HepG2 (cell line): ENCODE data around the gene SLC9A8. TPM values are rescaled to one million over a fixed set of nuclear protein-coding genes. Genes with fewer than 3 reads are reported as not detected.
A peak's percentile ranks its signal among the peaks of the same experiment; 100 is the strongest.

Experiments
- ATF1 ChIP-seq: IDR thresholded peaks from 2 replicates; pipeline ENCODE4 v1.6.1; 2016; ENCODE audit warnings: mild to moderate bottlenecking, control low read depth
- FOXP1 ChIP-seq, 2 experiments: fragments of 450-650 bp in 1 of 2; IDR thresholded peaks; 2 replicates each; pipeline ENCODE4 v1.6.1; 2017 to 2018; ENCODE audit warnings: antibody characterized with exemption in 1 of 2
- KAT8 ChIP-seq: IDR thresholded peaks from 2 replicates; pipeline ENCODE4 v1.6.1; 2016; ENCODE audit warnings: missing genetic modification reagents, missing compliant biosample characterization
- NFRKB ChIP-seq: fragments of 450-650 bp; IDR thresholded peaks from 2 replicates; pipeline ENCODE4 v1.6.1; 2017
- NONO ChIP-seq, 2 experiments: fragments of 450-650 bp in 1 of 2; sonication (generic) in 1 of 2; formaldehyde crosslinking in 1 of 2; IDR thresholded peaks in 1 of 2; conservative IDR thresholded peaks in 1 of 2; 2 replicates each; pipeline versions ENCODE4 v1.6.1 to v1.8.0; 2017 to 2022; ENCODE audit warnings: mild to moderate bottlenecking in 1 of 2, missing genetic modification reagents in 1 of 2, moderate library complexity in 1 of 2
- RAD51 ChIP-seq: fragments of 450-650 bp; IDR thresholded peaks from 2 replicates; pipeline ENCODE4 v1.6.1; 2016; ENCODE audit warnings: borderline replicate concordance
- RARA ChIP-seq: IDR thresholded peaks from 2 replicates; pipeline ENCODE4 v1.6.1; 2016; ENCODE audit warnings: missing genetic modification reagents, missing compliant biosample characterization
- RARG ChIP-seq: sonication (generic); formaldehyde crosslinking; IDR thresholded peaks from 2 replicates; pipeline ENCODE4 v1.4.0; 2020; ENCODE audit warnings: low read depth, mild to moderate bottlenecking, missing genetic modification reagents
- TAF15 ChIP-seq: fragments of 200-400 bp; formaldehyde crosslinking; IDR thresholded peaks from one replicate; pipeline ENCODE4 v1.6.1; 2018; ENCODE audit warnings: mild to moderate bottlenecking, low read depth, low read length; ENCODE audit not compliant: poor library complexity, severe bottlenecking
- THYN1 ChIP-seq: sonication (generic); formaldehyde crosslinking; IDR thresholded peaks from 2 replicates; pipeline ENCODE4 v1.8.1; 2023; ENCODE audit warnings: low read depth, mild to moderate bottlenecking, moderate library complexity, missing genetic modification reagents, borderline replicate concordance
- WIZ ChIP-seq: sonication (generic); formaldehyde crosslinking; IDR thresholded peaks from 2 replicates; pipeline ENCODE4 v1.5.1; 2020; ENCODE audit warnings: mild to moderate bottlenecking, missing genetic modification reagents
- ZBTB21 ChIP-seq: sonication (generic); formaldehyde crosslinking; IDR thresholded peaks from 2 replicates; pipeline ENCODE4 v1.4.0; 2020; ENCODE audit warnings: missing genetic modification reagents
- ZNF20 ChIP-seq: sonication (generic); formaldehyde crosslinking; IDR thresholded peaks from 2 replicates; pipeline ENCODE4 v1.4.0; 2020; ENCODE audit warnings: mild to moderate bottlenecking, moderate library complexity, missing genetic modification reagents
- ZNF230 ChIP-seq: sonication (generic); formaldehyde crosslinking; IDR thresholded peaks from 2 replicates; pipeline ENCODE4 v1.4.0; 2020; ENCODE audit warnings: mild to moderate bottlenecking, missing genetic modification reagents
- polyA plus RNA-seq, 8 experiments: library from polyadenylated mRNA; depleted of rRNA in 3 of 8; stranded (reverse) in 7 of 8; unstranded in 1 of 8; fragments of >200 nt; fragmentation: Illumina TruSeq in 4 of 8; extraction: Trizol in 4 of 8; gene quantifications; 2 replicates each; pipeline versions ENCODE4 v1.2.1 to v1.2.3, GENCODE V29; 2011 to 2016; ENCODE audit warnings: low read depth in 4 of 8, missing spikeins in 1 of 8, mixed read lengths in 1 of 8; ENCODE audit not compliant: insufficient read depth in 1 of 8
- total RNA-seq, 5 experiments: library from RNA; depleted of rRNA; stranded (reverse); fragments of >200 nt; fragmentation: Illumina TruSeq; extraction: Trizol; gene quantifications; 2 replicates each; pipeline ENCODE4 v1.2.3, GENCODE V29; 2016; ENCODE audit warnings: low read depth in 1 of 5
- TF ChIP-seq, protein P1 (sequence below): sonication (generic); formaldehyde crosslinking; IDR thresholded peaks from 2 replicates; pipeline ENCODE4 v1.9.0; 2021; ENCODE audit warnings: missing genetic modification reagents, borderline replicate concordance
- TF ChIP-seq, protein P2 (sequence below): sonication (generic); formaldehyde crosslinking; IDR thresholded peaks from 2 replicates; pipeline ENCODE4 v1.4.0; 2020; ENCODE audit warnings: low read depth, missing genetic modification reagents
- TF ChIP-seq, protein P3 (sequence below): IDR thresholded peaks from 2 replicates; pipeline ENCODE4 v1.6.1; 2016; ENCODE audit warnings: mild to moderate bottlenecking
- TF ChIP-seq, protein P4 (sequence below): sonication (generic); formaldehyde crosslinking; IDR thresholded peaks from 2 replicates; pipeline ENCODE4 v1.8.0; 2022; ENCODE audit warnings: missing genetic modification reagents, mild to moderate bottlenecking, moderate library complexity, borderline replicate concordance

SLC9A8 gene
- total and polyA plus RNA-seq, 2 of the 13 experiments (the other 11 are each of a cell fraction or from before 2014, with no cell fraction given): 4.1 to 7.4 TPM

DNA sequence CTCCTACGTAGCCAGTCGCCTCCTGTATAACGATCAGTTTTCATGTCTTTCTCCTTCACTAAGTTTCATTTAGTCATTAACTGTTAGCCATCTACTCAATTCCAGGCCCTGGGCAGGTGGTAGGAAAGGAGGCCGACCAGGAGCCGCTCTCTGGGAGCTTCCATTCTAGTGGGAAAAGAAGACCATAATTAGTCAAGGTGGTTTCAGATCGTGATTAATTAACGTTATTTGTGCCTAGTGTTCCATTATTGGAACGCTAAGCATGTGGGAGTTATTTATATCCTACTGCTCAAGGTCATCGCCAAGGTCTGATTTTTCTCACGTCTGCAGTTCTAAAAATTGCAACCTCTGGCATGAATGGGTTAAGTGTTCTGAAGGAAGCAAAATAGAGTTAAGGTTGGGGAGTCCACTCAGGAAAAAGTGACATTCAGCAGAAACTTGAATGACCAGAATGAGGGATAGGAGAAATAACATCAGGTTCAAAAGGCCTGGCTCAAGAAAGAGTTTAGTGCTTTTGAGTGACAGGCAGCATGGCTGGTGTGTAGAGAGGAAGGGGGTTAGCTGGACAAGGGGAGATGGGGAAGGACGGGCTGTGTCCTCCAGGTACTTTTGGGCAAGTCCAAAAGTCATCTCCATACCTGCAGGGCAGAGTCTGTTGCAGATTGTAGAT is 812 bp downstream of the SLC9A8 start (continued):
- TF ChIP-seq KAT8 (CRISPR knock-in tag) (no peak), ATF1 (peak; percentile 42; the same call in 1 of the 2 replicates), RARG (CRISPR knock-in tag) (no peak), NFRKB (no peak), FOXP1 (IDR thresholded peaks at IDR 0.05) (no peak), FOXP1 (CRISPR knock-in tag; IDR thresholded peaks at IDR 0.05) (no peak), WIZ (CRISPR knock-in tag) (no peak), RAD51 (no peak), RARA (no peak), THYN1 (CRISPR knock-in tag) (0 out of 2 replicates have a peak, but pooled peaks have one; percentile 73), ZNF20 (no peak), TAF15 (no peak), ZNF230 (no peak), ZBTB21 (CRISPR knock-in tag) (no peak), NONO (IDR thresholded peaks at IDR 0.05) (no peak), NONO (CRISPR knock-in tag; conservative IDR thresholded peaks at IDR 0.05) (peak; percentile 13; the same call in 1 of the 2 replicates)
- TF ChIP-seq, protein P1, sequence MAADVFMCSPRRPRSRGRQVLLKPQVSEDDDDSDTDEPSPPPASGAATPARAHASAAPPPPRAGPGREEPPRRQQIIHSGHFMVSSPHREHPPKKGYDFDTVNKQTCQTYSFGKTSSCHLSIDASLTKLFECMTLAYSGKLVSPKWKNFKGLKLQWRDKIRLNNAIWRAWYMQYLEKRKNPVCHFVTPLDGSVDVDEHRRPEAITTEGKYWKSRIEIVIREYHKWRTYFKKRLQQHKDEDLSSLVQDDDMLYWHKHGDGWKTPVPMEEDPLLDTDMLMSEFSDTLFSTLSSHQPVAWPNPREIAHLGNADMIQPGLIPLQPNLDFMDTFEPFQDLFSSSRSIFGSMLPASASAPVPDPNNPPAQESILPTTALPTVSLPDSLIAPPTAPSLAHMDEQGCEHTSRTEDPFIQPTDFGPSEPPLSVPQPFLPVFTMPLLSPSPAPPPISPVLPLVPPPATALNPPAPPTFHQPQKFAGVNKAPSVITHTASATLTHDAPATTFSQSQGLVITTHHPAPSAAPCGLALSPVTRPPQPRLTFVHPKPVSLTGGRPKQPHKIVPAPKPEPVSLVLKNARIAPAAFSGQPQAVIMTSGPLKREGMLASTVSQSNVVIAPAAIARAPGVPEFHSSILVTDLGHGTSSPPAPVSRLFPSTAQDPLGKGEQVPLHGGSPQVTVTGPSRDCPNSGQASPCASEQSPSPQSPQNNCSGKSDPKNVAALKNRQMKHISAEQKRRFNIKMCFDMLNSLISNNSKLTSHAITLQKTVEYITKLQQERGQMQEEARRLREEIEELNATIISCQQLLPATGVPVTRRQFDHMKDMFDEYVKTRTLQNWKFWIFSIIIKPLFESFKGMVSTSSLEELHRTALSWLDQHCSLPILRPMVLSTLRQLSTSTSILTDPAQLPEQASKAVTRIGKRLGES (CRISPR knock-in tag): no peak
- TF ChIP-seq, protein P2, sequence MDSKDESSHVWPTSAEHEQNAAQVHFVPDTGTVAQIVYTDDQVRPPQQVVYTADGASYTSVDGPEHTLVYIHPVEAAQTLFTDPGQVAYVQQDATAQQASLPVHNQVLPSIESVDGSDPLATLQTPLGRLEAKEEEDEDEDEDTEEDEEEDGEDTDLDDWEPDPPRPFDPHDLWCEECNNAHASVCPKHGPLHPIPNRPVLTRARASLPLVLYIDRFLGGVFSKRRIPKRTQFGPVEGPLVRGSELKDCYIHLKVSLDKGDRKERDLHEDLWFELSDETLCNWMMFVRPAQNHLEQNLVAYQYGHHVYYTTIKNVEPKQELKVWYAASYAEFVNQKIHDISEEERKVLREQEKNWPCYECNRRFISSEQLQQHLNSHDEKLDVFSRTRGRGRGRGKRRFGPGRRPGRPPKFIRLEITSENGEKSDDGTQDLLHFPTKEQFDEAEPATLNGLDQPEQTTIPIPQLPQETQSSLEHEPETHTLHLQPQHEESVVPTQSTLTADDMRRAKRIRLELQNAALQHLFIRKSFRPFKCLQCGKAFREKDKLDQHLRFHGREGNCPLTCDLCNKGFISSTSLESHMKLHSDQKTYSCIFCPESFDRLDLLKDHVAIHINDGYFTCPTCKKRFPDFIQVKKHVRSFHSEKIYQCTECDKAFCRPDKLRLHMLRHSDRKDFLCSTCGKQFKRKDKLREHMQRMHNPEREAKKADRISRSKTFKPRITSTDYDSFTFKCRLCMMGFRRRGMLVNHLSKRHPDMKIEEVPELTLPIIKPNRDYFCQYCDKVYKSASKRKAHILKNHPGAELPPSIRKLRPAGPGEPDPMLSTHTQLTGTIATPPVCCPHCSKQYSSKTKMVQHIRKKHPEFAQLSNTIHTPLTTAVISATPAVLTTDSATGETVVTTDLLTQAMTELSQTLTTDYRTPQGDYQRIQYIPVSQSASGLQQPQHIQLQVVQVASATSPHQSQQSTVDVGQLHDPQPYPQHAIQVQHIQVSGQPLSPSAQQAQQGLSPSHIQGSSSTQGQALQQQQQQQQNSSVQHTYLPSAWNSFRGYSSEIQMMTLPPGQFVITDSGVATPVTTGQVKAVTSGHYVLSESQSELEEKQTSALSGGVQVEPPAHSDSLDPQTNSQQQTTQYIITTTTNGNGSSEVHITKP: no peak; the same call in 1 of the 2 replicates
- TF ChIP-seq, protein P3, sequence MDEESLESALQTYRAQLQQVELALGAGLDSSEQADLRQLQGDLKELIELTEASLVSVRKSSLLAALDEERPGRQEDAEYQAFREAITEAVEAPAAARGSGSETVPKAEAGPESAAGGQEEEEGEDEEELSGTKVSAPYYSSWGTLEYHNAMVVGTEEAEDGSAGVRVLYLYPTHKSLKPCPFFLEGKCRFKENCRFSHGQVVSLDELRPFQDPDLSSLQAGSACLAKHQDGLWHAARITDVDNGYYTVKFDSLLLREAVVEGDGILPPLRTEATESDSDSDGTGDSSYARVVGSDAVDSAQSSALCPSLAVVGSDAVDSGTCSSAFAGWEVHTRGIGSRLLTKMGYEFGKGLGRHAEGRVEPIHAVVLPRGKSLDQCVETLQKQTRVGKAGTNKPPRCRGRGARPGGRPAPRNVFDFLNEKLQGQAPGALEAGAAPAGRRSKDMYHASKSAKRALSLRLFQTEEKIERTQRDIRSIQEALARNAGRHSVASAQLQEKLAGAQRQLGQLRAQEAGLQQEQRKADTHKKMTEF (CRISPR knock-in tag): no peak
- TF ChIP-seq, protein P4, sequence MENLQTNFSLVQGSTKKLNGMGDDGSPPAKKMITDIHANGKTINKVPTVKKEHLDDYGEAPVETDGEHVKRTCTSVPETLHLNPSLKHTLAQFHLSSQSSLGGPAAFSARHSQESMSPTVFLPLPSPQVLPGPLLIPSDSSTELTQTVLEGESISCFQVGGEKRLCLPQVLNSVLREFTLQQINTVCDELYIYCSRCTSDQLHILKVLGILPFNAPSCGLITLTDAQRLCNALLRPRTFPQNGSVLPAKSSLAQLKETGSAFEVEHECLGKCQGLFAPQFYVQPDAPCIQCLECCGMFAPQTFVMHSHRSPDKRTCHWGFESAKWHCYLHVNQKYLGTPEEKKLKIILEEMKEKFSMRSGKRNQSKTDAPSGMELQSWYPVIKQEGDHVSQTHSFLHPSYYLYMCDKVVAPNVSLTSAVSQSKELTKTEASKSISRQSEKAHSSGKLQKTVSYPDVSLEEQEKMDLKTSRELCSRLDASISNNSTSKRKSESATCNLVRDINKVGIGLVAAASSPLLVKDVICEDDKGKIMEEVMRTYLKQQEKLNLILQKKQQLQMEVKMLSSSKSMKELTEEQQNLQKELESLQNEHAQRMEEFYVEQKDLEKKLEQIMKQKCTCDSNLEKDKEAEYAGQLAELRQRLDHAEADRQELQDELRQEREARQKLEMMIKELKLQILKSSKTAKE (CRISPR knock-in tag): no peak
